ENCODE results near the gene ZNF593OS. TPM values are rescaled to one million over a fixed set of nuclear protein-coding genes. Genes with fewer than 3 reads are reported as not detected.

Gene ZNF593OS
- total and polyA plus RNA-seq, 2 experiments from 2014 or later: 3.4 TPM; not detected in 1

DNA sequence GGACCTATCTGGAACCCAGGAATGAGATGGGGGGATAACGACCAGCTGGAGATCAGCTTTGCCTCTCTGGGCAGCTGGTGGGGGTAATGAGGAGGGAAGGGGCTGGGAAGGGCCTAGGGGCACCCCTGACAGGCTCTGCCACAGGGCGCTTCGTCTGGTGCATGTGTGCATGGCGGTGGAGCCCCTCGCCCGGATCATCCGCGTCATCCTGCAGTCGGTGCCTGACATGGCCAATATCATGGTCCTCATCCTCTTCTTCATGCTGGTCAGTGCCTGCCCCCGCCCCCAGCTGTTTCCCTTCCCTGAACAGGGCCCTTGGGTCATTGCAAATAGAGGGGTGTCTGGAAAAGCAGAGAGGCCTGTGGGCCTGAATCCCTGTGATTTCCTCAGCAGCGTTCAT is 26.2 kb upstream of the ZNF593OS start:
- Histone ChIP-seq H3K4me3 (no peak overlapping the region), H3K27ac (no peak overlapping the region), H3K36me3 (no peaks in the 10 kb centered on the region), H3K4me1 (ENCODE audit: low read depth) (peaks cover 4% of the 10 kb centered on the region), H3K9me3 (ENCODE audit: low read depth) (no peaks in the 10 kb centered on the region), H3K27me3 (no peaks in the 10 kb centered on the region)
- no peak for DNase-seq (ENCODE audit: low read depth in 1 of 2, low spot score in 1 of 2)
- TF ChIP-seq, protein P1, sequence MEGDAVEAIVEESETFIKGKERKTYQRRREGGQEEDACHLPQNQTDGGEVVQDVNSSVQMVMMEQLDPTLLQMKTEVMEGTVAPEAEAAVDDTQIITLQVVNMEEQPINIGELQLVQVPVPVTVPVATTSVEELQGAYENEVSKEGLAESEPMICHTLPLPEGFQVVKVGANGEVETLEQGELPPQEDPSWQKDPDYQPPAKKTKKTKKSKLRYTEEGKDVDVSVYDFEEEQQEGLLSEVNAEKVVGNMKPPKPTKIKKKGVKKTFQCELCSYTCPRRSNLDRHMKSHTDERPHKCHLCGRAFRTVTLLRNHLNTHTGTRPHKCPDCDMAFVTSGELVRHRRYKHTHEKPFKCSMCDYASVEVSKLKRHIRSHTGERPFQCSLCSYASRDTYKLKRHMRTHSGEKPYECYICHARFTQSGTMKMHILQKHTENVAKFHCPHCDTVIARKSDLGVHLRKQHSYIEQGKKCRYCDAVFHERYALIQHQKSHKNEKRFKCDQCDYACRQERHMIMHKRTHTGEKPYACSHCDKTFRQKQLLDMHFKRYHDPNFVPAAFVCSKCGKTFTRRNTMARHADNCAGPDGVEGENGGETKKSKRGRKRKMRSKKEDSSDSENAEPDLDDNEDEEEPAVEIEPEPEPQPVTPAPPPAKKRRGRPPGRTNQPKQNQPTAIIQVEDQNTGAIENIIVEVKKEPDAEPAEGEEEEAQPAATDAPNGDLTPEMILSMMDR (IDR thresholded peaks at IDR 0.05; ENCODE audit: low read depth, low read length): no peak

DNA sequence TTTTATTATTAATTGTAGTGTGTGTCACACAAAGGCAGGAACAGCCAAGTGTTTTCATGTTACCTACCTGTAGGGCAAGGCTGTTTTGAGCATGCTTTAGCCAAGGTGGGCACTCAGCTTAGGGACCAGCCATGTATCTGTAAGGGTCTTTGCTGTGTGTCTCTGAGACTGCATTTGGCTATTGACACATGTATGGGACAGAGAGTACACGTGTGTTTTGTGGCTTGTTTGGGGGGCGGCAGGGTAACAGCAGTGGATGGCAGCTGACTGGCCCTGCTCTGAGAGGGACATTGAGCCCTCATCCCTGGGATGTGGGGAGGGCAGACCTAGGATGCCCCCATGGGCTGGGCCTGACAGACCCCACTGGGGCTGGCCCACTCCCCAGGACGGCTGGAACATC is 25.7 kb upstream of the ZNF593OS start:
- no peaks in the 10 kb centered on the region for H3K27me3 ChIP-seq
- TF ChIP-seq, protein P1 (IDR thresholded peaks at IDR 0.05; ENCODE audit: low read depth, low read length): no peak
- peaks cover 4% of the 10 kb centered on the region for H3K4me1 ChIP-seq (ENCODE audit: low read depth)
- H3K4me3 ChIP-seq: no peak overlapping the region
- no peaks in the 10 kb centered on the region for H3K36me3 ChIP-seq
- H3K9me3 ChIP-seq (ENCODE audit: low read depth): no peaks in the 10 kb centered on the region
- no peak for DNase-seq (ENCODE audit: low read depth in 1 of 2, low spot score in 1 of 2)
- no peak overlapping the region for H3K27ac ChIP-seq

GRCh38 chr1:26195805-26196204 is 24.2 kb upstream of the ZNF593OS start:
- DNase-seq (ENCODE audit: low read depth in 1 of 2, low spot score in 1 of 2): no peak
- Histone ChIP-seq H3K27ac (no peak overlapping the region), H3K9me3 (ENCODE audit: low read depth) (no peaks in the 10 kb centered on the region), H3K36me3 (no peaks in the 10 kb centered on the region), H3K27me3 (no peaks in the 10 kb centered on the region), H3K4me1 (ENCODE audit: low read depth) (peaks cover 4% of the 10 kb centered on the region), H3K4me3 (no peak overlapping the region)
- TF ChIP-seq, protein P1 (IDR thresholded peaks at IDR 0.05; ENCODE audit: low read depth, low read length): no peak

- Histone ChIP-seq H3K4me1 (ENCODE audit: low read depth) (peaks cover 4% of the 10 kb centered on the region), H3K27me3 (no peaks in the 10 kb centered on the region), H3K4me3 (no peak overlapping the region), H3K9me3 (ENCODE audit: low read depth) (no peaks in the 10 kb centered on the region), H3K36me3 (no peaks in the 10 kb centered on the region), H3K27ac (peak overlapping the region; percentile 54)
- TF ChIP-seq, protein P1 (IDR thresholded peaks at IDR 0.05; ENCODE audit: low read depth, low read length): no peak
- DNase-seq (ENCODE audit: low read depth in 1 of 2, low spot score in 1 of 2): peak in 1 of 2 donors; percentile 50
These were observed 20.1 kb upstream of the ZNF593OS start for GRCh38 chr1:26191739-26192138.

DNA sequence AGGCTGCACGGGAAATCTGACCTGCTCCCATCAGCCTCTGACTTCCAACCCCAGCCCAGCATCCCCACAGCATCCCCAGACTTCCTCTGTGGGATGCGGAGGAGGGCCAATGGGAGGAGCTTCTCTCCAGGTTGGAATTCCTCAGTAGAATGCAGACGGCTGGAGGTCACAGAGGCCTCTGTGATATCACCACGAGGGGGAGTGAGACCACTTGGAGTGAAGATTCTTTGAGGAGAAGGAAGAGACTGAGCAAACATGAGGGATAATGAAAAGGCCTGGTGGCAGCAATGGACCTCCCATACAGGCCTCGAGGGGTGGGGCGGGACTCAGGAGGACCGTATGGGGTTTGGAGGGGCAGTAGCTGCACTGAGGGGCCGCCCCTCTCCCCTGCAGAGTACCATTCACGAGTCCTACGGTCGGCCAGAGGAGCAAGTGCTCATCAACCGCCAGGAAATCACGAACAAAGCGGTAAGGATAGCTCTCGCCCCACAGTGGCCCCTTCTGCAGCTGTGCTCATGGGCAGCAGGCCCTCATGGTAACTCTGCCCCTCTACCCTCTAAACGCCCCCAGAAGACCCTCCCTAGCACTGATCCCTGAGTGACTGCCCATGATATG is 18.8 kb upstream of the ZNF593OS start, which contains the start of gene CATSPER4:
Gene CATSPER4 (plus strand): TSS at position 230 of the 615 bp plus-strand sequence. CDS start 26 bp downstream, at position 256.
- TF ChIP-seq, protein P1 (IDR thresholded peaks at IDR 0.05; ENCODE audit: low read depth, low read length): no peak
- Histone ChIP-seq H3K27ac (no peak within 1 kb of the TSS), H3K27me3 (no peaks in the 10 kb centered on the region), H3K36me3 (no peaks in the 10 kb centered on the region), H3K4me1 (ENCODE audit: low read depth) (peaks cover 4% of the 10 kb centered on the region), H3K4me3 (no peak within 1 kb of the TSS), H3K9me3 (ENCODE audit: low read depth) (no peaks in the 10 kb centered on the region)
- peak; percentile 47 to 74 for DNase-seq (ENCODE audit: low read depth in 1 of 2, low spot score in 1 of 2)
